GM10847 (cell line): ENCODE data around the gene CHAC1.
A peak's percentile ranks its signal among the peaks of the same experiment; 100 is the strongest.

ENCODE experiments used
- POLR2A ChIP-seq: IDR thresholded peaks from 2 replicates; pipeline ENCODE4 v1.6.1; 2011; ENCODE audit not compliant: insufficient read length; ENCODE audit errors: extremely low read depth

CHAC1 gene

DNA sequence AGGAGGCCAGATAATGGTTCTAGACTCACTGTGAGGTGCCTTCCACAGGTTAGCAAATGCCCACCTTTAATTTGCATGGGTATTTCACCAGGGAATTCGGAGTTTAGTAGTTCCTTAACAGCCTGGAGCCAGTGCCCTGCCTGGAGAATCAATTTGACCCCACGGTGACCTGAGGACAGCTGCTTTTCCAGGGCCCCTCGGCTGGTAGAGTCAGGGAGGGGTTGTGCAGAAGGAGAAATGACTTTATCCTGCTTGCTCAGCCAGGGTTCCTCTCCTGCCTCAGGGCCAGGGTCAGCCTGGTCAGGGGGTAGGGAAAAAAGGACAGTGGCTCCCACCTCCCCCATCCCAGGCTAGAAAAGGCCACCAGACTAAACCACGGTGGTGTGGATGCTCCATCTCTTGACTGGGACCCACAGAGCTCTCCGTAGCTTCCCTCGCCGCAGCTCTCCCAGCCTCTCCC, 12.2 kb upstream of the CHAC1 start:
- no peak for TF ChIP-seq POLR2A

DNA sequence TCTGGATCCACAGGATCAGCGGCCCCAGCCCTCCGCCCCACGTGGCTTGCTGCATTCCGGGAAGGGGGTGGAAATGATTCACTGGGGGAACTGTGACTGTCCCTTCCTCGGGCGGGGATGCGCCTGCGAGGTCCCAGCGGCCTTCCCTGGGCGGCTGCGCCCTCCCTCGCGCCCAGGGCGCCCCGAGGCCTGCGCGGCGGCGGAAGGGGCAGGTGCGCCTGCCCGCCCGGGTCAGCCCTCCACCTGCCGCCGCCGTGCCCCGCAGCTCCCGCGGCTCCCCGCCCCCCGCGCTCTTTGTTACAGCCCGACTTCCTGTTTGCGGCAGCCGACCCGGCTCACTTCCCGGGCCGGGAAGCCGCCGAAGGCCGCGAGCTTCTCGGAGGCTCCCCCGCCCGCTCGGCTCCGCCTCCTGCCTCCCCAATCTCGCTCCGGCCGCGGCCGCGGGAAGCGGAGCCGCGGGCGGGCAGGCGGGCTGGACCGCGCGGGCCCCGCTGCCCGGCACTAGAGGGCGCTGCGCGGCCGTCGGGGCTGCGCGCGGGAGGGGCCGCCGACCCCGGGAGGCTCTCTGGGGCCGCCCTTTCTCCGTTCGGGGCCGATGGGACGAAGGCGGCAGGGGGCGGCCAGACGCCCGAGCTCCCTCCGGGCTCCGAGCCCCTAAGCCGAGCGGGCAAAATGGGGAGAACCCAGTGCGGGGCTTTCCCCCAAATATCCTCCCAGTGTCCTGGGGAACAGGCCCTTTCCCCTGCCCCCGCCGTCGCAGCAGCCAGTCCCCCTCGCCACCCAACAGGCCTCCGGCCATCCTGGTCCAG, 11.5 kb upstream of the CHAC1 start:
- peak; percentile 27 for TF ChIP-seq POLR2A

DNA sequence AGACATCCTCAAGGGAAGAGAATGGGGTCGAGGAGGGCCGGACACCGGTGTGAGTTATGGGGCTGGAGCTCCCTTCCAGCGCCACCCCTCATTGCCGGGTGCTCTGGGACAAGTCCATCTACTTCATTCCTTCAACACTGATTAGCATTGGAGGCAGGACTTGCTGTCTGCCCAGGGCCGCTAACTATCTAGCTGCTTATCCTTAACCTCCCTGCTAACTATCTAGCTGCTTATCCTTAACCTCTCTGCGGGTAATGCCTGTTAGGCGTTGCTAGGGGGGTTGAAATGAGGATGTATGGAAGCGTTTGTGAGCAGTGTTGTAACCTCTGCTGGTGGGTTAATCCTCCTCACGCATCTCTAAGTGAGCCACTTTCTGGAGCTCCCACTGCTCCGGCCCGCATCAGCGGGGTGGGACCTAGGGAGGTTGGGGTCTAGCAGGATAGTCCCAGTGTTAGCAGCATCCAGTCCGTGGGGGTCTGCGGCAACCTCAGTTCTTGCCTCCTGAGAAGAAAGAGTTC, 10.9 kb upstream of the CHAC1 start:
- TF ChIP-seq POLR2A = no peak

DNA sequence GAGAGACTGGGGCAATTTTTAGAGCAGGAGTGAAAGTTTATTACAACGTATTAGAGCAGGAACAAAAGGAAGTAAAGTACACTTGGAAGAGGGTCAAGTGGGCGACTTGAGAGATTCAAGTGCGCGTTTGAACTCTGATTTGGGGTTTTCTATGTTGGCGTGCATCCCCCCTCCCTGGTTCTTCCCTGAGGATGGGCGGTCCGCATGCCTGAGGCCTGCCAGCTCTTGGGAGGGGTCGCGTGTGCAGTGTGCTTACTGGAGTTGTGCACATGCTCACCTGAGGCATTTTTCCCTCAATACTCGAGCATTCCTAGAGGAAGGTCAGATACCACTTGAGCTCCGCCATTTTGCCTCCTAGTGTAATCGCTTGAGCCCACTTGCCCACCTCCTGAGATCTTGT, 10.4 kb upstream of the CHAC1 start:
- TF ChIP-seq POLR2A = no peak

DNA sequence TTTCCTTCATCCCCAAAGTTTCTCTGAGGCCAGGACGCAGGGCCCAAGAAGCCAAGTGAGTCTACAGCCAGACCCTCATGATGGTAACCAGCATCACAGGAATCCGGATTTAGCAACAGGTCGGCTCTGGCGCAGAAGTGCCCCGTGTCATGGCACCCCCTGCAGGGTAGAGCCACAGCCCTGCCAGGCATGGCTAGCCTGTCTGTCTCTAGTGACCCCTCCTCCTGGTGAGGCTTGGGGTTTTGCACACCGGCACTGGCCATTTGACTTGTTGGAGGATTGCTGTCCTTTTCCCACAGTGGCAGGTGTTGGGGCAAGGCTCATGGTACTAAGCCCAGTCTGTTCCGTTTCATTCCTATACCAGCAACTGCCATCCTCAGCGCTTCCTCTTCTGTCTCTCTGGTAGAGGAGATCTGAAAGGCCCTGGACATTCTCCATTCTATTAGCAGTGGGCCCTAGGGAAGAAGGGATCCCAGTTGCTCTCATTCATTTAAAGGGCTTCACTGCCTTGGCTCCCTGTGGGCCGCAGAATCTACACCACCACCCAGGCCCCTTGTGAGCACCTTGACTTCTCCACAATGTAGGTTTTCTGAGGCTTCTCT, 9.4 kb upstream of the CHAC1 start:
- TF ChIP-seq POLR2A = no peak

DNA sequence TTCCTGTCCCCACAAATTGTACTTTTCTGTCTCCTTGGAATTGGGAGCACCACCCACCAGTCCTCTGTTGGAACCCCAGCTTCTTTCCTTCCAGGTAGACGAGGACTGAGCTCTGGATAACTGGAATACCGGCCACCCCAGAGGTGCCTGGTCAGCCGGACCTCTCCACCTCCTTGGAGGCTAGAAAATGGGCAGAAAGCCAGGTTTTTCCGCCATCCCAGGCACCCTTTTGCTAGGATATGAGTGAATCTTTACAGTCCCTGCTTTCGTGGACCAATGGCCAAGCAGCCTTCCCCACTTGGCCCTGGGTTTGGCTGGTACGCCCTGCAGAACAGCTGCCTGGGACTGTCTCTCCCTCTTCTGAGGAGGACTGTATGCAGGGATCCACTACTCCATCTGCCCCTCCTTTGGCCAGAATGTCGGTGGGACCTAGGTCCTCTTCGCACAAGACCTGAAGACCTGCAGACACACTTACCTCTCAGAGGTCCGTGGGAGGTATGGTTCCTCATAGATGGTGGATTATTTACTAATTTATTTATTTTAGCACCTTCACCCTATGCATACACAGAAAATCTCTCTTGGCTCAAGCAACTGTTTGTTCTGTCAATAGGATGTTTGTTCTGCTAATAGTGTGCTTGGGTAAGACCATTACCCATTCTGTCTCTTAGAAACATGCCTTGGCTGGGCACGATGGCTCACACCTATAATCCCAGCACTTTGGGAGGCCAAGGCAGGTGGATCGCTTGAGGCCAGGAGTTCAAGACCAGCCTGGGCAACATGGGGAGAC, 8.6 kb upstream of the CHAC1 start:
- no peak for TF ChIP-seq POLR2A

DNA sequence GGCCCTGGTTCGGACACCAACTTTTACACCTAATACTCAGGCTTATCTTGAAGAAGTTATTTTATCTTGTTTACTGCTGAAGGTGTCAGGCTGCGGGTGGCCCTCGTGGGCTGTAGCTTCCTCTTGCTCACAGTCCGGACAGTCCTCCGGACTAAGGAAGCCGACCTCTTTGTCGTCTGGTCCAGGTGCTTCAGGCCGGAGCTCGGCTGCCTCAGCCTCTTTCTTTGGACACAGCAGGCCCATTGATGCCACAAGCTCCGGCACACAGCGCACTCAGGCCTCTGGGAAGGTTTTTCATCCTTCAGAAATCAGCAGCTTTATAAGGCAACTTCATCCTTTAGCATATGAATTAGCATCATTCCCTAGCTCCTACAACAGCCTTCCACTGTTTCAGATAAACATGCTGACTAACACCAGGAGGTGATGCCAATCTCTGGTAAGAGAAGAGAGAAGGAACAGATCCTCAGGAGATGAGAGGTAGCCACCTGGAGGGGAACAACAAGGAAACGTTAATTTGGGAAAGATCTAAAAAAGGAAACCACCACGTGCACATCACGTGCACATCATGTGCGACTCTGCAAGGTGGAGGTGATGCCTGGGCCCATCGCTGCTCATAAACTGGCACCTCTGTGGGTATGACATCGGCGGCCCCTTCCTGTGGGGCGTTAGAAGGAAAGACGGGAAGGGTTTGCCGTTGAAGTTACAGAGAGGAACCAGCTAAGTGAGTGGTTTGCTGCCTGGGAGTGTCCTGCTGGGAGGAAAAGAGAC, 4.4 kb upstream of the CHAC1 start:
- TF ChIP-seq POLR2A = no peak

DNA sequence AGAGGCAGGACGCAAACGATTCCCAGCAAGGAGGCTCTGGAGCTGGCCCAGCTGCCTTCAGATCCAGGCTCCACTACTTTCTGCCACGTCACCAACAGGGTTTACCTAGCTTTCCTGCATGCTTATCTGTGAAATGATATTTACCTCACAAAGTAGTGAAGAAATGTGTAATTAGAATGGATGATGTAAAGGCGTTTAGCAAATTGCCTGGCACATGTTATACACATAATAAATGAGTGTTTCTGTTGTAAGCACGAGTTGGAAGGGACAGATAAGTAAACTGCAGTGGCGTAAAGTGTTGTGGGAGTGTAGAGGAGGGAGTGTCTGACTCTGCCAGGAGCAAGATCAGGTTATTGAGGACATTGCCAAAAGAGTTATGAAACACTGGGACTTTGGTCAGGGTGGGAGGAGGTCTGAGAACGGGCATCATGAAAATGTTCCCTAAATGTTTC, 3.5 kb upstream of the CHAC1 start:
- TF ChIP-seq POLR2A = no peak

DNA sequence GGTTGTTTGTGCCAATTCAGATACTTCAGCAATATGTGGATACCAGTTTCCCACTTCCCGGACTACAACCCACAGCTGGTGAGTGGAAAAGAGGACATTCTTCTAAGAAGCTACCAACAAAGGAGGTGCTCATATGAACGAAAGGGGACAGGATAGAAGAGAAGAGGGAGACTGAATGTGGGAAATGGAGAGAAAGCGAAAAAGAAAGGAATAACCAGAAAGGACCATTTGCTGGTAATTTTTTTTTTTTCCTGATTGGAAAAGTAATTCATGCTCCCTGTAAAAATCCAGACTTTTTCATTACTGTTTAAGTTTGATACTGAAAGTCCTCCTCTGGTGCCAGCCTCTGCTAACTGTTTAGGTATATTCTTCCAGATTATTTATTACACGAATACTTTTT, 1.5 kb upstream of the CHAC1 start:
- TF ChIP-seq POLR2A = no peak

DNA sequence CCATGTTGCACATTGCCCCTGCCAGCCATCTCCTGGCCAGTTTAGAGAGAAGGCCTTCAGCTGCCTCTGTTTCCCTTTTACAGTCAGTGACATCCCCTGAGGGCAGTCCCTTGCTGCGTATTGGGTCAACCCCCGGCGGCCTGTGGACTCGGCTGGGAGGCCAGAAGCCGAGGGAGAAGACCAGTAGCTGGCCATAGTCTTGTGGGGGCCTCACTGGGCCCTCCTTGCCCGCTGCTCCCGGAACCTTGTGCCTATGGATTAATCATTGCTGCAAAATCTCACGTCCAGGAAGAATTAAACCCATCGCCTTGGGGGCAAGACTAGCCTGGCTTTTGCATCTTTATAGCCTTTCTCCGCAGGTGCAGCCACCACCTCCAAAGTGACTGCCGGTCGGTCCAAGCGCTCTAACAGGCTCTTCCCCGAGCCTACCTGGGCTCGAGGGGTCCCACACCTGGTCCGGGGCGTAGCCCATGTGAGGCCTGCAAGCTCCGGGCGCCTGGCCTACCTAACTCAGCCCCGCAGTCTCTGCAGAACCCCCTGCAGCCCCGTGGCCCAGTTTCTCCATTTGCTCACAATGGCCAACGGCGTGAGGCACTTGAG, 870 bp upstream of the CHAC1 start:
- TF ChIP-seq POLR2A = no peak

DNA sequence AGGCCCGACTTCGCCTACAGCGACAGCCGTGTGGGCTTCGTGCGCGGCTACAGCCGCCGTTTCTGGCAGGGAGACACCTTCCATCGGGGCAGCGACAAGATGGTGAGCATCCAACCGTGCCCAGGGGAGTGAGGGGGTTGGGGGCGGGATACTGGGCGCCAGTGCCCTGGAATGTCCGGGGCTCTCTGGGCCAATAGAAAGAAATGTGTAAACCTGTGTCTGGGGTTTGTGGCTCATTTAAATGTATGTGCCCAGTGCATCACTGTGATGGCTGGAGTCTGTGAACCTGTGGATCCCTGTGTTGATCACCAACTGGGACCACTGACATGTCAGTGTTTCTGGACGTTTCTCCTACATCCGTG, 423 bp downstream of the CHAC1 start:
- TF ChIP-seq POLR2A = no peak

DNA sequence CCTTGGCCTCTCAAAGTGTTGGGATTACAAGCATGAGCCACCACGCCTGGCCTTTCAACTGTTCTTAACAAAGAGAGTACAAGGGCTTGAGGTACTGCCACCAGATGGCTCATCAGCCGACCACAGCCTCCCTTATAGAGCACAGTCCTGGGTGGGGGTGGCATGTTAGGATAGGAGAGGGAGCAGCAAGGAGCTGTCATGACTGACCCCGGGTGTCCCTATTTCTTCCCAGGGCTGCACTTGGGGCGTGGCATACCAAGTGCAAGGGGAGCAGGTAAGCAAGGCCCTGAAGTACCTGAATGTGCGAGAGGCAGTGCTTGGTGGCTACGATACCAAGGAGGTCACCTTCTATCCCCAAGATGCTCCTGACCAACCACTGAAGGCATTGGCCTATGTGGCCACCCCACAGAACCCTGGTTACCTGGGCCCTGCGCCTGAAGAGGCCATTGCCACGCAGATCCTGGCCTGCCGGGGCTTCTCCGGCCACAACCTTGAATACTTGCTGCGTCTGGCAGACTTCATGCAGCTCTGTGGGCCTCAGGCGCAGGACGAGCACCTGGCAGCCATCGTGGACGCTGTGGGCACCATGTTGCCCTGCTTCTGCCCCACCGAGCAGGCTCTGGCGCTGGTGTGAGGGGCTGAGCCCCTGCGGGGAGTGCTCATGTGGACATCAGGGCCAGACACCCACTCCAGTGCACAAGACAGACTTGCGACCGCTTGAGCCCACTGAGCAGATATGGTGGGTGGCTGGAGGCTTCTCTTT, 2.1 kb downstream of the CHAC1 start:
- no peak for TF ChIP-seq POLR2A

DNA sequence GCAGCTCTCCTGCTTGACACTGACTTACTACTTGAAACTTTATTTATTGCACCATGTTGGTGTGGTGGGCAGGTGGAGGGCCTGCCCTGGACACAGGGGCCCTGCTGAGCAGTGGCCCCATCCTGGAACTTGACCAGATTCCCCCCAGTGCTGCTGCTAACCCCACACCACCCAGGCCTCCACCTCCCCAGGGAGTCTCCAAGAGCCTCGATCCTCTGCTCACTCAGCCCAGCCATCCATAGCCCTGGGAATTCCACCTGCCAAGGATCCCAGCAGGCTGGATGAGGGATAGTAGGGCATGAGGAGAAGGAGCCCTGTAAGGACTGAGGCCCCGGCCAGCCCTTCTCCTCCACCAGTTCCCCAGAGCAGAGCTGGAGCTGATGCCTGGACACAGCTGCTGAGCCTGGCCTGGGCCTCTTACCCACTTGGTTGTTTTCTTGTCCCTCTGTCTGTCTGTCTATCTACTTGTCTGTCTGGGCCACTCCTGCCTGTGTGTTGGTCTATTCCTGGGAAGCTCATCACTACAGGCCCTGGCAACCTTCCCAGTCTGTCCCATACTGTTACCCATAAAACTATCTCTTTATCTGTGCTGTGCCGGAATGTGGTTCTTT, 2.8 kb downstream of the CHAC1 start:
- TF ChIP-seq POLR2A = no peak

DNA sequence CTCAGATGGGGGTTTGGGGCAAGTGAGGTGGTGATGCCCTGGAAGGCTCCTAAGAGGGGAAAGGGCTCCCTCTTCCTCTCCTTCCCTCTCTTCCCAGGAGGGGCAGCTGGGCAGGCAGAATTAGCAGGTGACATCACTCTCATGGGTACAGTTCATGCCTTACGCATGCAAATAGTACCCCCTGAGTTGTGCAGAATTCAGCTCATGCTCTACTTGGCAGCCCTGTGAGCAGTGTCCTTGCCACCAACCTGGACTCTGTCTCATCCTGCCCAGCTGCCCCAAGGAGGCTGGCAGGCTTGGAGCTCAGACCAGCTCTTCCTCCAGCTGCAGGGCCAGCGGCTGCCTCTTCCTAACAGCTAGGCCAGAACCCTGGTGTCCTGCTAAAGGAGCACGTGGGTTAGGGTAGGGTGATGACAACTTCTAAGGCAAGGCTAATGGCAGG, 3.3 kb downstream of the CHAC1 start:
- TF ChIP-seq POLR2A = no peak

DNA sequence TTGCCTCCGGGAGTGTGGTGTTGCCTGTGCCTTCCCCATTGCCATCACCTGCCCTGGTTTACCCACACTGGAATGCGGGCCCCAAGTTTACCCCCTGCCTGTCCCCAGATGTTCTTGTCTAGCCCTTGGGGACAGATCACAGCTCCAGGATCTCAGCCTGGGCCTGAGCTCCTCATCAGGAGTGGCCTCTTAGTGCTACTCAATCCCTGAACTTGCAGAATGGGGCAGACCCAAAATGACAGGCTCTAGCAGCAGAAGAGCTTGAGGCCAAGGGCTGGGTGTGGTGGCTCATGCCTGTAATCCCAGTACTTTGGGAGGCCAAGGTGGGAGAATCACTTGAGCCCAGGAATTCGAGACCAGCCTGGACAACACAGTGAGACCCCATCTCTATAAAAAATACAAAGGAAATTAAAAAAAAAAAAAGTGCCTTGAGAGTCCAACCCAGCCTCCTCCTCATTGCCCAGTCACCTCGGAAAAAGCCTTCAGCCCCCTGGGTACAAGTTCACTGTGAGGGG, 3.8 kb downstream of the CHAC1 start:
- TF ChIP-seq POLR2A = no peak
